ACC112 (cell line): ENCODE measurements around the gene TLR9.

ENCODE experiments used
- H2AFZ ChIP-seq: fragments of 200-600 bp; sonication (generic); one replicate; pipeline ENCODE4 v1.6.0; 2017; ENCODE audit warnings: antibody characterized with exemption, low read length; ENCODE audit not compliant: unreplicated experiment
- H3K27ac ChIP-seq: fragments of 200-600 bp; sonication (generic); 2 replicates; pipeline ENCODE4 v1.5.1; 2014; ENCODE audit warnings: low read depth, mild to moderate bottlenecking, antibody characterized with exemption, low read length, moderate library complexity
- H3K27me3 ChIP-seq: fragments of 200-600 bp; sonication (generic); 2 replicates; pipeline ENCODE4 v1.6.1; 2014; ENCODE audit warnings: mild to moderate bottlenecking, antibody characterized with exemption, low read length, moderate library complexity, mixed read lengths; ENCODE audit not compliant: insufficient read depth
- H3K36me3 ChIP-seq: fragments of 200-600 bp; sonication (generic); 2 replicates; pipeline ENCODE4 v1.6.1; 2016; ENCODE audit warnings: mild to moderate bottlenecking, antibody characterized with exemption, low read length, moderate library complexity, mixed read lengths; ENCODE audit not compliant: insufficient read depth
- H3K4me1 ChIP-seq: fragments of 200-600 bp; sonication (generic); one replicate; pipeline ENCODE4 v1.6.1; 2016; ENCODE audit warnings: low read length, mixed read lengths; ENCODE audit not compliant: insufficient read depth, unreplicated experiment, control insufficient read depth
- H3K4me3 ChIP-seq: fragments of 200-600 bp; sonication (generic); 2 replicates; pipeline ENCODE4 v1.5.1; 2014; ENCODE audit warnings: mild to moderate bottlenecking, low read depth, low read length
- H3K79me2 ChIP-seq: fragments of 200-600 bp; sonication (generic); one replicate; pipeline ENCODE4 v1.6.0; 2016; ENCODE audit warnings: low read length; ENCODE audit not compliant: control insufficient read depth, unreplicated experiment, insufficient read depth

The TLR9 gene

GRCh38 chr3:52213005-52213404, 12.4 kb downstream of the TLR9 start:
- no peaks in the 10 kb centered on the region for H3K27me3 ChIP-seq
- H3K4me3 ChIP-seq: no peak overlapping the region
- H3K27ac ChIP-seq: no peak overlapping the region
- peaks cover 37% of the 10 kb centered on the region; the same call in 1 of the 2 replicates for H3K36me3 ChIP-seq
- no peak overlapping the region for H2AFZ ChIP-seq
- H3K79me2 ChIP-seq: no peaks in the 10 kb centered on the region
- peaks cover 13% of the 10 kb centered on the region for H3K4me1 ChIP-seq

GRCh38 chr3:52211268-52211891, 14.1 kb downstream of the TLR9 start:
- Histone ChIP-seq H3K27ac (no peak overlapping the region), H3K4me1 (peaks cover under 1% of the 10 kb centered on the region), H2AFZ (no peak overlapping the region), H3K79me2 (no peaks in the 10 kb centered on the region), H3K27me3 (no peaks in the 10 kb centered on the region), H3K4me3 (no peak overlapping the region), H3K36me3 (peaks cover 46% of the 10 kb centered on the region)

- peaks cover 54% of the 10 kb centered on the region for H3K36me3 ChIP-seq
- H3K4me1 ChIP-seq: no peaks in the 10 kb centered on the region
- no peaks in the 10 kb centered on the region for H3K79me2 ChIP-seq
- no peak overlapping the region for H3K27ac ChIP-seq
- H3K4me3 ChIP-seq: no peak overlapping the region
- no peak overlapping the region for H2AFZ ChIP-seq
- H3K27me3 ChIP-seq: no peaks in the 10 kb centered on the region
Observed at GRCh38 chr3:52210550-52211046, 14.8 kb downstream of the TLR9 start.

GRCh38 chr3:52210037-52210436, 15.4 kb downstream of the TLR9 start:
- Histone ChIP-seq H3K27me3 (no peaks in the 10 kb centered on the region), H2AFZ (no peak overlapping the region), H3K36me3 (peaks cover 60% of the 10 kb centered on the region), H3K4me1 (no peaks in the 10 kb centered on the region), H3K4me3 (no peak overlapping the region), H3K27ac (no peak overlapping the region), H3K79me2 (no peaks in the 10 kb centered on the region)

GRCh38 chr3:52208556-52208955, 16.9 kb downstream of the TLR9 start:
- Histone ChIP-seq H2AFZ (no peak overlapping the region), H3K27ac (no peak overlapping the region), H3K79me2 (no peaks in the 10 kb centered on the region), H3K4me3 (no peak overlapping the region), H3K4me1 (no peaks in the 10 kb centered on the region), H3K27me3 (no peaks in the 10 kb centered on the region), H3K36me3 (peaks cover 53% of the 10 kb centered on the region)

GRCh38 chr3:52205727-52206372, 19.6 kb downstream of the TLR9 start:
- Histone ChIP-seq H3K27me3 (no peaks in the 10 kb centered on the region), H3K79me2 (no peaks in the 10 kb centered on the region), H3K36me3 (peaks cover 57% of the 10 kb centered on the region), H3K27ac (no peak overlapping the region), H3K4me3 (no peak overlapping the region), H2AFZ (no peak overlapping the region), H3K4me1 (peaks cover 9% of the 10 kb centered on the region)

GRCh38 chr3:52204337-52205073, 20.9 kb downstream of the TLR9 start:
- Histone ChIP-seq H3K27me3 (no peaks in the 10 kb centered on the region), H3K4me1 (peaks cover 17% of the 10 kb centered on the region), H3K36me3 (peaks cover 52% of the 10 kb centered on the region), H2AFZ (no peak overlapping the region), H3K79me2 (peaks cover under 1% of the 10 kb centered on the region), H3K4me3 (no peak overlapping the region), H3K27ac (no peak overlapping the region)

GRCh38 chr3:52203701-52204100, 21.7 kb downstream of the TLR9 start:
- peaks cover 48% of the 10 kb centered on the region for H3K36me3 ChIP-seq
- H3K4me3 ChIP-seq: no peak overlapping the region
- no peak overlapping the region for H3K27ac ChIP-seq
- H3K27me3 ChIP-seq: no peaks in the 10 kb centered on the region
- peaks cover 25% of the 10 kb centered on the region for H3K4me1 ChIP-seq
- peaks cover 9% of the 10 kb centered on the region for H3K79me2 ChIP-seq
- H2AFZ ChIP-seq: no peak overlapping the region

GRCh38 chr3:52202384-52203077, 22.9 kb downstream of the TLR9 start:
- Histone ChIP-seq H3K27ac (no peak overlapping the region), H2AFZ (no peak overlapping the region), H3K36me3 (peaks cover 37% of the 10 kb centered on the region)

GRCh38 chr3:52200981-52201679, 24.3 kb downstream of the TLR9 start:
- H2AFZ ChIP-seq: no peak overlapping the region
- H3K27ac ChIP-seq: no peak overlapping the region
- H3K36me3 ChIP-seq: peaks cover 30% of the 10 kb centered on the region
- peaks cover 15% of the 10 kb centered on the region for H3K79me2 ChIP-seq
- peaks cover 39% of the 10 kb centered on the region for H3K4me1 ChIP-seq
- no peaks in the 10 kb centered on the region for H3K27me3 ChIP-seq
- no peak overlapping the region for H3K4me3 ChIP-seq

More at GRCh38 chr3:52202384-52203077, 22.9 kb downstream of the TLR9 start:
- Histone ChIP-seq H3K79me2 (peaks cover 15% of the 10 kb centered on the region), H3K27me3 (no peaks in the 10 kb centered on the region), H3K4me1 (peaks cover 28% of the 10 kb centered on the region), H3K4me3 (no peak overlapping the region)
